ENCODE data around the gene PRICKLE1. TPM values are rescaled to one million over a fixed set of nuclear protein-coding genes. Genes with fewer than 3 reads are reported as not detected.

PRICKLE1 gene
- total and polyA plus RNA-seq, 2 of the 13 experiments (the other 11 are each of a cell fraction or from before 2014, with no cell fraction given): not detected

DNA sequence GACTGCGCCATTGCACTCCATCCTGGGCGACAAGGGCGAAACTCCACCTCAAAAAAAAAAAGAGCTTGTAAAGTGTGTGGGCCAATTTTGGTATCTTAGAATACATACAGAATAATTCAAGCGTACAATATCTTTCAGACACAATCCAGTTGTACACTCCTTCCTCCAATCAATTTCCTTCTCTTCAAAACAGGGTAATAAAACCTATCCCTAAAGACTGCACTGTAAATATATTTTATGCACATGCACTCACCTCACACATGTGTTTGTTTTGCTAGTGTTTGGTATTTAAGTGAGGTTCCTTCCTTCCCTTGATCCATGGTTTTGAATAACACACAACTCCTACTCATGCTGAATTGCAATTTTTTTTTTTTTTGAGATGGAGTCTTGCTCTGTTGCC lies 125.9 kb downstream of the PRICKLE1 start:
- POLR2A ChIA-PET: no interaction called here
- FAIRE-seq: no peak
- CTCF ChIA-PET (ENCODE audit: low intra/inter-chr PET ratio, low total read pairs): no interaction called here

DNA sequence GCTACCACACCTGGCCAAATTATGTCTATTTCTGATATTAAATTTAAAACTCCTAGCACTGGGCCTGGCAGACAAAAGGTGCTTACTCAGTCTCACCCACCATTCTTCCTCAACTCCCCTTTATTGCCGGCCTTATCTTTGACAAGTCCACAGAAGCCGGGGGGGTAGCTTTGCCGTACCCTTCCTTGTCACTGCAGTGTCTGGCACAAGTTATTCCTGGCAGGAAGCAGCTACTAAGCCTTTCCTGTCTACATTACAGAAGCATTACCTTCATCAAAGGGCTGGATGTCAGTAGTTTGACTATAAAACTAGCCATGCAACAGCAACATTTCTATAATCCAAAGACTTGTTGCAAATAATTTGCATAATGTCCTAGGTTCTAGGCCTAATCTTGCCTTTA lies 127.1 kb downstream of the PRICKLE1 start:
- WGBS (ENCODE audit: low lambda C conversion rate): 58% methylated on average over 3 of the region's 3 CpGs
- H3K4me3 ChIP-seq (replicated peaks in 1 of 3; ENCODE audit: insufficient read depth in 1 of 3, low read depth in 2 of 3, low read length in 3 of 3): no peak overlapping the region
- BruUV-seq (replicated peaks): no TSS peak
- H3K27ac ChIP-seq (ENCODE audit: extremely low read length, insufficient read depth, low read length): no peak overlapping the region
- in situ Hi-C loops (cut with HindIII; ENCODE audit: extremely low pct_ligation_motif_present, low pct_unique_long_range_greater_than_20kb) (no loop called here), intact Hi-C loops (cut with micrococcal nuclease; ENCODE audit: unreplicated experiment) (no loop called here)
- no peaks in the 10 kb centered on the region for H3K79me2 ChIP-seq (ENCODE audit: insufficient read depth, low read length)
- H3K4me1 ChIP-seq (ENCODE audit: insufficient read depth, low read length): no peaks in the 10 kb centered on the region
- DNase-seq (ENCODE audit: low spot score) (no peak), FAIRE-seq (no peak), ATAC-seq (no peak)
- no peaks in the 10 kb centered on the region for H4K20me1 ChIP-seq (ENCODE audit: insufficient read depth, low read length)
- no peaks in the 10 kb centered on the region for H3K36me3 ChIP-seq (replicated peaks in 1 of 2; ENCODE audit: control insufficient read depth in 1 of 2, insufficient read depth in 2 of 2, low read length in 2 of 2)
- H3K4me2 ChIP-seq (ENCODE audit: low read depth, low read length): no peak overlapping the region
- H2AFZ ChIP-seq (ENCODE audit: low read length): no peak overlapping the region
- no peaks in the 10 kb centered on the region for H3K9me3 ChIP-seq (ENCODE audit: low read length)
- ChIA-PET POLR2A (no interaction called here), CTCF (ENCODE audit: low intra/inter-chr PET ratio, low total read pairs) (no interaction called here)
- H3K27me3 ChIP-seq (ENCODE audit: control insufficient read depth in 1 of 2, insufficient read depth in 2 of 2, low read length in 2 of 2): no peaks in the 10 kb centered on the region
- H3K9ac ChIP-seq (ENCODE audit: insufficient read depth, low read depth, low read length): no peak overlapping the region
- TF ChIP-seq ATAD3A (CRISPR knock-in tag; IDR thresholded peaks at IDR 0.05) (no peak), CREM (IDR thresholded peaks at IDR 0.05) (no peak), CREM (CRISPR knock-in tag; IDR thresholded peaks at IDR 0.05) (no peak), ZNF564 (CRISPR knock-in tag; IDR thresholded peaks at IDR 0.05) (no peak)
- TF ChIP-seq, protein P1, sequence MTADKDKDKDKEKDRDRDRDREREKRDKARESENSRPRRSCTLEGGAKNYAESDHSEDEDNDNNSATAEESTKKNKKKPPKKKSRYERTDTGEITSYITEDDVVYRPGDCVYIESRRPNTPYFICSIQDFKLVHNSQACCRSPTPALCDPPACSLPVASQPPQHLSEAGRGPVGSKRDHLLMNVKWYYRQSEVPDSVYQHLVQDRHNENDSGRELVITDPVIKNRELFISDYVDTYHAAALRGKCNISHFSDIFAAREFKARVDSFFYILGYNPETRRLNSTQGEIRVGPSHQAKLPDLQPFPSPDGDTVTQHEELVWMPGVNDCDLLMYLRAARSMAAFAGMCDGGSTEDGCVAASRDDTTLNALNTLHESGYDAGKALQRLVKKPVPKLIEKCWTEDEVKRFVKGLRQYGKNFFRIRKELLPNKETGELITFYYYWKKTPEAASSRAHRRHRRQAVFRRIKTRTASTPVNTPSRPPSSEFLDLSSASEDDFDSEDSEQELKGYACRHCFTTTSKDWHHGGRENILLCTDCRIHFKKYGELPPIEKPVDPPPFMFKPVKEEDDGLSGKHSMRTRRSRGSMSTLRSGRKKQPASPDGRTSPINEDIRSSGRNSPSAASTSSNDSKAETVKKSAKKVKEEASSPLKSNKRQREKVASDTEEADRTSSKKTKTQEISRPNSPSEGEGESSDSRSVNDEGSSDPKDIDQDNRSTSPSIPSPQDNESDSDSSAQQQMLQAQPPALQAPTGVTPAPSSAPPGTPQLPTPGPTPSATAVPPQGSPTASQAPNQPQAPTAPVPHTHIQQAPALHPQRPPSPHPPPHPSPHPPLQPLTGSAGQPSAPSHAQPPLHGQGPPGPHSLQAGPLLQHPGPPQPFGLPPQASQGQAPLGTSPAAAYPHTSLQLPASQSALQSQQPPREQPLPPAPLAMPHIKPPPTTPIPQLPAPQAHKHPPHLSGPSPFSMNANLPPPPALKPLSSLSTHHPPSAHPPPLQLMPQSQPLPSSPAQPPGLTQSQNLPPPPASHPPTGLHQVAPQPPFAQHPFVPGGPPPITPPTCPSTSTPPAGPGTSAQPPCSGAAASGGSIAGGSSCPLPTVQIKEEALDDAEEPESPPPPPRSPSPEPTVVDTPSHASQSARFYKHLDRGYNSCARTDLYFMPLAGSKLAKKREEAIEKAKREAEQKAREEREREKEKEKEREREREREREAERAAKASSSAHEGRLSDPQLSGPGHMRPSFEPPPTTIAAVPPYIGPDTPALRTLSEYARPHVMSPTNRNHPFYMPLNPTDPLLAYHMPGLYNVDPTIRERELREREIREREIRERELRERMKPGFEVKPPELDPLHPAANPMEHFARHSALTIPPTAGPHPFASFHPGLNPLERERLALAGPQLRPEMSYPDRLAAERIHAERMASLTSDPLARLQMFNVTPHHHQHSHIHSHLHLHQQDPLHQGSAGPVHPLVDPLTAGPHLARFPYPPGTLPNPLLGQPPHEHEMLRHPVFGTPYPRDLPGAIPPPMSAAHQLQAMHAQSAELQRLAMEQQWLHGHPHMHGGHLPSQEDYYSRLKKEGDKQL (CRISPR knock-in tag; IDR thresholded peaks at IDR 0.05; ENCODE audit: low read depth): no peak
- TF ChIP-seq, protein P2, sequence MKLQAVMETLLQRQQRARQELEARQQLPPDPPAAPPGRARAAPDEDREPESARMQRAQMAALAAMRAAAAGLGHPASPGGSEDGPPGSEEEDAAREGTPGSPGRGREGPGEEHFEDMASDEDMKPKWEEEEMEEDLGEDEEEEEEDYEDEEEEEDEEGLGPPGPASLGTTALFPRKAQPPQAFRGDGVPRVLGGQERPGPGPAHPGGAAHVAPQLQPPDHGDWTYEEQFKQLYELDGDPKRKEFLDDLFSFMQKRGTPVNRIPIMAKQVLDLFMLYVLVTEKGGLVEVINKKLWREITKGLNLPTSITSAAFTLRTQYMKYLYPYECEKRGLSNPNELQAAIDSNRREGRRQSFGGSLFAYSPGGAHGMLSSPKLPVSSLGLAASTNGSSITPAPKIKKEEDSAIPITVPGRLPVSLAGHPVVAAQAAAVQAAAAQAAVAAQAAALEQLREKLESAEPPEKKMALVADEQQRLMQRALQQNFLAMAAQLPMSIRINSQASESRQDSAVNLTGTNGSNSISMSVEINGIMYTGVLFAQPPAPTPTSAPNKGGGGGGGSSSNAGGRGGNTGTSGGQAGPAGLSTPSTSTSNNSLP (IDR thresholded peaks at IDR 0.05; ENCODE audit: low read depth, low read length): no peak

More for the DNA sequence above, 125.9 kb downstream of the PRICKLE1 start:
- Histone ChIP-seq H3K4me3 (replicated peaks in 1 of 3; ENCODE audit: insufficient read depth in 1 of 3, low read depth in 2 of 3, low read length in 3 of 3) (no peak overlapping the region), H3K36me3 (replicated peaks in 1 of 2; ENCODE audit: control insufficient read depth in 1 of 2, insufficient read depth in 2 of 2, low read length in 2 of 2) (no peaks in the 10 kb centered on the region), H3K4me2 (ENCODE audit: low read depth, low read length) (no peak overlapping the region), H3K4me1 (ENCODE audit: insufficient read depth, low read length) (no peaks in the 10 kb centered on the region), H4K20me1 (ENCODE audit: insufficient read depth, low read length) (no peaks in the 10 kb centered on the region), H3K9me3 (ENCODE audit: low read length) (no peaks in the 10 kb centered on the region), H3K9ac (ENCODE audit: insufficient read depth, low read depth, low read length) (no peak overlapping the region), H3K27ac (ENCODE audit: extremely low read length, insufficient read depth, low read length) (no peak overlapping the region), H3K79me2 (ENCODE audit: insufficient read depth, low read length) (no peaks in the 10 kb centered on the region), H3K27me3 (ENCODE audit: control insufficient read depth in 1 of 2, insufficient read depth in 2 of 2, low read length in 2 of 2) (no peaks in the 10 kb centered on the region), H2AFZ (ENCODE audit: low read length) (no peak overlapping the region)
- 94% methylated on average over 4 of the region's 4 CpGs for WGBS (ENCODE audit: low lambda C conversion rate)
- TF ChIP-seq ARHGAP35 (CRISPR knock-in tag; IDR thresholded peaks at IDR 0.05; ENCODE audit: borderline replicate concordance): no peak
- TF ChIP-seq, protein P3, sequence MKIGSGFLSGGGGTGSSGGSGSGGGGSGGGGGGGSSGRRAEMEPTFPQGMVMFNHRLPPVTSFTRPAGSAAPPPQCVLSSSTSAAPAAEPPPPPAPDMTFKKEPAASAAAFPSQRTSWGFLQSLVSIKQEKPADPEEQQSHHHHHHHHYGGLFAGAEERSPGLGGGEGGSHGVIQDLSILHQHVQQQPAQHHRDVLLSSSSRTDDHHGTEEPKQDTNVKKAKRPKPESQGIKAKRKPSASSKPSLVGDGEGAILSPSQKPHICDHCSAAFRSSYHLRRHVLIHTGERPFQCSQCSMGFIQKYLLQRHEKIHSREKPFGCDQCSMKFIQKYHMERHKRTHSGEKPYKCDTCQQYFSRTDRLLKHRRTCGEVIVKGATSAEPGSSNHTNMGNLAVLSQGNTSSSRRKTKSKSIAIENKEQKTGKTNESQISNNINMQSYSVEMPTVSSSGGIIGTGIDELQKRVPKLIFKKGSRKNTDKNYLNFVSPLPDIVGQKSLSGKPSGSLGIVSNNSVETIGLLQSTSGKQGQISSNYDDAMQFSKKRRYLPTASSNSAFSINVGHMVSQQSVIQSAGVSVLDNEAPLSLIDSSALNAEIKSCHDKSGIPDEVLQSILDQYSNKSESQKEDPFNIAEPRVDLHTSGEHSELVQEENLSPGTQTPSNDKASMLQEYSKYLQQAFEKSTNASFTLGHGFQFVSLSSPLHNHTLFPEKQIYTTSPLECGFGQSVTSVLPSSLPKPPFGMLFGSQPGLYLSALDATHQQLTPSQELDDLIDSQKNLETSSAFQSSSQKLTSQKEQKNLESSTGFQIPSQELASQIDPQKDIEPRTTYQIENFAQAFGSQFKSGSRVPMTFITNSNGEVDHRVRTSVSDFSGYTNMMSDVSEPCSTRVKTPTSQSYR (CRISPR knock-in tag; IDR thresholded peaks at IDR 0.05; ENCODE audit: borderline replicate concordance): no peak
- no peak for ATAC-seq
- no TSS peak for BruUV-seq (replicated peaks)
- DNase-seq (ENCODE audit: low spot score): no peak
- intact Hi-C loops (cut with micrococcal nuclease; ENCODE audit: unreplicated experiment): no loop called here
- in situ Hi-C loops (cut with HindIII; ENCODE audit: extremely low pct_ligation_motif_present, low pct_unique_long_range_greater_than_20kb): no loop called here
